GM18526 (cell line): Measurements from ENCODE around the gene MR1.

Experiments
- POLR2A ChIP-seq: IDR thresholded peaks from 3 replicates; pipeline ENCODE4 v1.6.1; 2011; ENCODE audit not compliant: insufficient read length; ENCODE audit errors: extremely low read depth

The MR1 gene

GRCh38 chr1:181091309-181092040 lies 57.7 kb downstream of the MR1 start:
- peak; percentile 15 for TF ChIP-seq POLR2A

GRCh38 chr1:181092056-181092455 lies 58.3 kb downstream of the MR1 start:
- TF ChIP-seq POLR2A, result no peak

GRCh38 chr1:181092883-181093458 lies 59.2 kb downstream of the MR1 start:
- TF ChIP-seq POLR2A, result no peak

- TF ChIP-seq POLR2A, result peak; percentile 14
Measured at GRCh38 chr1:181094416-181095212, 60.8 kb downstream of the MR1 start.

GRCh38 chr1:181095260-181095659 lies 61.5 kb downstream of the MR1 start:
- no peak for TF ChIP-seq POLR2A

GRCh38 chr1:181095763-181096184 lies 62.0 kb downstream of the MR1 start:
- no peak for TF ChIP-seq POLR2A

- TF ChIP-seq POLR2A, result no peak
Measured at GRCh38 chr1:181097242-181097641, 63.5 kb downstream of the MR1 start.

- no peak for TF ChIP-seq POLR2A
Measured at GRCh38 chr1:181099152-181100014, 65.6 kb downstream of the MR1 start.

- no peak for TF ChIP-seq POLR2A
Measured at GRCh38 chr1:181100015-181100905, 66.5 kb downstream of the MR1 start.

GRCh38 chr1:181100934-181101333 lies 67.2 kb downstream of the MR1 start:
- TF ChIP-seq POLR2A, result no peak

GRCh38 chr1:181101581-181102226 lies 67.9 kb downstream of the MR1 start:
- no peak for TF ChIP-seq POLR2A

- no peak for TF ChIP-seq POLR2A
Measured at GRCh38 chr1:181102841-181103240, 69.1 kb downstream of the MR1 start.

- TF ChIP-seq POLR2A, result no peak
Measured at GRCh38 chr1:181103399-181103798, 69.6 kb downstream of the MR1 start.
